GM19099 (cell line): Measurements from ENCODE around the gene ELMO3.

ENCODE experiments used
- POLR2A ChIP-seq: IDR thresholded peaks from 3 replicates; pipeline ENCODE4 v1.6.1; 2011; ENCODE audit warnings: low read depth; ENCODE audit not compliant: insufficient read length; ENCODE audit errors: extremely low read depth

ELMO3 gene

GRCh38 chr16:67242138-67242730, 43.3 kb downstream of the ELMO3 start:
- no peak for TF ChIP-seq POLR2A

- no peak for TF ChIP-seq POLR2A
Observed at GRCh38 chr16:67243481-67243880, 44.5 kb downstream of the ELMO3 start.

DNA sequence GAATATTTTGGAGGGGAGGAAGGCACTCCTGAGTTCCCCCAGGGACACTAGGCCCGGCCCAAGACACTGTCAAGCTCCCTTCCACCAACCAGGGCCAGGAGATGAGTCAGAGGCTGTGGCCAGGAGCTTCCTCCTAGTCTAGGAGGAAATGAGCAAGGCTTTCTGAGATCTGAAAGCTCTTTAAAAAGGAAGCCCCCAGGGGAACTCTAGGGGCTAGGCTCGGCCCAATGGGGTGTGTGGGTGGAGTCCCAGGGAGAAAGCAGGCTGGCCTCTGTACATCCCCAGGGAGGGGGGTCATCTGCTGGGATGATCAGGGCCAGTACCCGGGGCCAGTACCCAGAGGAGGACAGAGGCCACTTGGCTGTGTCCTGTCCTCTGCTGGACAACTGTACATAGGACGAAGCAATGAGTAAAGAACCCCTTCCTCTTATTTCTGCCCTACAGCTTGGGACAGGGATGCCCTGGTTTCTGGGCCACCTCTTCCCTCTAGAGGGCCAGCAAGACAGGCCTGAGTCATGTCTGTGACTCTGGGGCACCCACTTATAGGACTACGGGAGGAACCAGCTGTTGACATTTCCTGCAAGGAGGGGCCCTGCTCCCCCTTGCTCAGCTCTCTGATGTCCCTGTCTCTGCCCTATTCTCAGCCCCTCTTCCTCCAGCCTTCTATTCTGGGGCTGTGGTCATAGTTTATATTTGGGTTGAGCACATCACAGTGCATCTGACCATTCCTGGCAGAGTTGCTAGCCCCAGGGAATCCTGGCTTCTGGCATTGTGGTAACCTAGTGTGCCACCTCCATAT, 45.7 kb downstream of the ELMO3 start:
- peak; percentile 74 for TF ChIP-seq POLR2A

DNA sequence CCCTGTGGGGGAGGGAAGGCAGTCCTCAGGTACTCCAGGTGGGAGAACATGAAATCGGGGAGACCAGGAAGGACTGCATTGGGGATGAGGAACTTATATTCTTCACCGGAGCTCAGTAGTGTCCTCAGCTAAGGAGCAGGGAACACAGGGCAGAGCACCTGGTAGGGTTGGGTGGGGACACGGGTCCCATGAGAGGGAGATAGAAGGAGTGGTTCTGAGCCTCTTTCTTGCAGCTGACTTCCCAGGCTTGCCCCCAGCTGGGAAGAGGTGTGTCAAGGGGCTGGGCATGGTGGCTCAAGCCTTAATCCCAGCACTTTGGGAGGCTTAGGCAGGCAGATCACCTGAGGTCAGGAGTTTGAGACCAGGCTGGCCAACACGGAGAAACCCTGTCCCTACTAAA, 46.3 kb downstream of the ELMO3 start:
- no peak for TF ChIP-seq POLR2A

DNA sequence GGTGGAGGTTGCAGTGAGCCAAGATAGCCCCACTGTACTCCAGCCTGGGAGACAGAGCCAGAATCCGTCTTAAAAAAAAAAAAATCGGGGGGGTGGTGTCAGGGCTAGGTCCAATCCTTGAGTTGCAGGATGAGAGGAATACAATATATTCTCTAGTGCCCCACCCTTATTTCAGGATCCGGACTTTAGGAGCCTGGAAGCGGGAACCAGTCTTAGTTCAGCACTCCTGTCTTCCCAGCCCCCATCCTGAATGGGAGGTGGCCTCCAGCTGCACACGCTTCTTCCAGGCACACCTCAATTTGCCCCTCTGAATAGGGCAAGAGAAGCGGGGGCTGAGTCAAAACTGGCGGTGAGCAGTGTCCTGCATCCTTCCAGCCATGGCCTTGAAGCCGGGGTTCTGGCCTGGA, 46.7 kb downstream of the ELMO3 start:
- TF ChIP-seq POLR2A, result no peak

DNA sequence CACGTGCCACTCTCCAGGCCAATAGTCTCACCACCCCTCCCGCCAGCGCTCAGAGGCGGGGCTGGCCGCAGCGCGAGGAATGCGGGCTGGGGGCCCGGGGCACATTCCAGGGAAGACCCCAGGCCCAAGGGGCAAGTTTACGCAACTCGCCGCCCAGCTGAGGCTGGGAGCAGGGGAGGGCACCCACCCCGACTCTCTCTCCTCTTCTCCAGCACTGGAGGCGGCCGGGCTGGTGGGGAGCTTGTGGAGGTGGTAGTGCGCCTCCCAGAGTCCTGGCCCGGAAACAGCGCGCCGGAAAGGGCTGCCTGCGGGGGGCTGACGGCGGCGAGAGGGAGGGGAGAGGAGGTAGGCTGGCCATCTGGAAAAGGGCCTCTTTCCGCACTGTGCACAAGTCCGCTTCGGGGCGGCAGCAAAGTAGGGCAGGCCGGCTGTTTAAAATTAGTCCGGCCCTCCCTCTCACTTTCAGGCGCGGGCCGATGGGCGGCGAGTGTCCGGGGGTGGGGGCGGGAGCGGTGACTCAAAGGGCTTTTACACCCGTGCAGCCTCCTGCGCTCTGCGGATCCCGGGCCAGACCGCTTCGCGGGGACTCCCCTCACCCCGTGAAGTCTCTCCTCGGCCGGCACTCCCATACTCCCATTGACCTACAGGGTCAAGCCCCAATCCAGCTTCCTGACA, 47.3 kb downstream of the ELMO3 start:
- peak; percentile 55 for TF ChIP-seq POLR2A

- TF ChIP-seq POLR2A, result no peak
Observed at GRCh38 chr16:67246756-67247191, 47.8 kb downstream of the ELMO3 start.

DNA sequence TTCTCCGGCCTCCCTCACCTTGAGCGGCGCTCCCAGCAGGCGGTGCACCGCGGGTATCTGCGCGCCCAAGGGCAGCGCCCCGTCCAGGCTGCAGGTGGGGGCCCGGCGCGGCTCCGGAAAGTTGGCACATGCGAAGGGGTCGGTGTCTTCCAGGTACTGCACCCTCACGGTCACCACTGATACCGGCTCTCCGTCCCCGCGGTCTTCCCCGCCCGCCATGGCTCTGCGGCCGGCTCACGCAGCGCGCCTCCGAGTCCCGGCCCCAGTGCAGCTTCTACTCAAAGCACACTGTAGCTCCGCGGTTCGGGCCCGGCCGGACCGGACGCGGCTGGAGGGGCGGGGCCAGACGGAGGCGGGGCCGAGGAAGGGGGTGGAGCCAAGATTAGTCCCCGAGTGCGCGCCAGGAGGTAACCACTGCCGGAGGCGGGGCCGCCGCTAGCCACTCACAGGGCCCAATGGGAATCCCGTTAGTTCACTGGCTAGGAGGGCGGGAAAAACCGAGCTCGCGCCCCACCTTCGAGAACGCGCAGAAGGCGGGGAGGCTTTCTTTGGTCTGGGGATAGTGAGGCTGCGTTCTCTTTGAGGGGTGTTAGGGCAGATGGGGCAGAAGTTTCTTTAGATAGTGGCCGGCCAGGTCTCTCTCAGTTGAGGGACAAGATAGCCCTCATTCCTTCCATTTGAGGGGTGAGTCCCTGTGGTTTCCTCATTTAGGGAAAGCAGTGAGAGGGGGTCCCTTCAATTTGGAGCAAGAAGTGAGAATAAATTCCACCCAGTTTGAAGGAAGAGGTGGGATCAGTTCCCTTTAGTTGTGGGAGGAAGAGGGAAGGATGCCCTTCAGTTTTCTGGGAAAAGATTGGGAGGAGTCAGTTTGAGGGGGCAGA, 48.5 kb downstream of the ELMO3 start, which contains the start of gene FHOD1:
FHOD1 (minus strand) TSS at position 290 of the 881 bp plus-strand sequence; CDS start at position 219, 71 bp downstream.
- peak; percentile 78 for TF ChIP-seq POLR2A

- no peak for TF ChIP-seq POLR2A
Observed at GRCh38 chr16:67248073-67248400, 49.1 kb downstream of the ELMO3 start.

- TF ChIP-seq POLR2A, result no peak
Observed at GRCh38 chr16:67248401-67249177, 49.7 kb downstream of the ELMO3 start, which contains the start of gene SLC9A5. Gene SLC9A5 (plus strand): TSS chr16:67248979. CDS start chr16:67249015, 36 bp downstream.

- no peak for TF ChIP-seq POLR2A
Observed at GRCh38 chr16:67249178-67250044, 50.5 kb downstream of the ELMO3 start.

- TF ChIP-seq POLR2A, result no peak
Observed at GRCh38 chr16:67250045-67250327, 51.1 kb downstream of the ELMO3 start.

DNA sequence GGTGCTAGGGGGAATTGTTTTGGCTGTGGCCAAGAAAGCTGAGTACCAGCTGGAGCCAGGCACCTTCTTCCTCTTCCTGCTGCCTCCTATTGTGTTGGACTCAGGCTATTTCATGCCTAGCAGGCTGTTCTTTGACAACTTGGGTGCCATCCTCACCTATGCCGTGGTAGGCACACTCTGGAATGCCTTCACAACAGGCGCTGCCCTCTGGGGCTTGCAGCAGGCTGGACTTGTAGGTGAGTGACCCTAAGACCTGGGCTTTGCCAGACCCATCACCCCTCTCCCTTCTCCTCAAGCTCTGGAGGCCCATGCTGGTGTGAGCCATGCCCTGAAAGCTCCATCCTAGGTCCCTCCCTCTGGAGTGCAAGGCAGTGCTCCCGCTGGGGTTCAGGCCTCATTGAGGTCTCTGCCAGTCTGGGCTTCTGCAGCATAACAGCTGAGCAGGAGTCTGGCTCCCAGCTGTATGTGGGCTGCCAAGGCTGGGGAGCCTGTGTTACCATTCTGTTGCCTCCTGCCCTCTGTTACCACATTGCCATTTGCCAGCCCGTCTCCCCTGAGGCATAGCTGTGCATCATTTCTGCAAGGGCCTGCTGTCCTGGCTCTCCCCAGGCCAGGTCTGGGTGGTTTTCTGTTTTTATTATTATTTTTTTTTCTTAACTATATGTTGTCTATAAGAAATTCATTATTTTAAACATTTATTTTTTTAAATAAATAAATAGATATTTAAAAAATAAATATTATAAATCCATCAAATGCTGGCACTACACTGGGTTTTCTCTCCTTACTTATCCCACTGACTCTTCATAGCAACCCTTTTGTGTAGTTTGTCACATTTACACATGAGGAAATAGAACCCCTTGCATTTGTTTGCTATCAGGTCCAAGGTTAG, 53.9 kb downstream of the ELMO3 start:
- no peak for TF ChIP-seq POLR2A
